ENCODE measurements around the gene CLK4.

The CLK4 gene

DNA sequence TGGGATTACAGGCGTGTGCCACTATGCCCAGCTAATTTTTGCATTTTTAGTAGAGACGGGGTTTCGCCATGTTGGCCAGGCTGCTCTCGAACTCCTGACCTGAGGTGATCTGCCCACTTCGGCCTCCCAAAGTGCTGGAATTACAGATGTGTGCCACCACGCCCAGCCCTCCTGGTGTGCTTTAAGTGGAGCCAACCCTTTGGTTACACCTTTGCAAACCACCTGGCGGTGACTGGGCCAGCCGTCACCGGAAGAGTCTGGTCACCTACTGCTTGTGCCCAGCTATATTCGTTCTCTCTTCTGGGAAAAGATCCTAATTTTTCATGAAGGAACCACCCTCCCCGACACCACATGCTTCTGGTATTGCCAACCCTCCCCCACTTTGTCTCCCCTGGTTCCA is 72.5 kb downstream of the CLK4 start:
- no peak for DNase-seq (ENCODE audit: low read depth in 2 of 2, low spot score in 1 of 2)

GRCh38 chr5:178553517-178553916 is 73.3 kb downstream of the CLK4 start:
- DNase-seq (ENCODE audit: low read depth in 2 of 2, low spot score in 1 of 2): no peak

Measured in stimulated activated CD8-positive, alpha-beta memory T cell treated with anti-CD3 and anti-CD28 coated beads, Interleukin-4, amount 100 ng/mL, for 1 hour (primary cell).